ENCODE data around the gene CAPN5.
"Not testable (repeated sequence)": the region's sequence is repeated elsewhere in the genome, so short reads cannot be mapped to it uniquely, and the experiment has no call there.

CAPN5 gene

GRCh38 chr11:77042111-77042726 lies 24.6 kb upstream of the CAPN5 start:
- DNase-seq (ENCODE audit: low read depth in 2 of 2) = no peak

- no peak for DNase-seq (ENCODE audit: low read depth in 2 of 2)
These were observed 22.4 kb upstream of the CAPN5 start for GRCh38 chr11:77044356-77044755.

GRCh38 chr11:77044886-77045285 lies 21.9 kb upstream of the CAPN5 start:
- no peak for DNase-seq (ENCODE audit: low read depth in 2 of 2)

GRCh38 chr11:77046060-77046501 lies 20.7 kb upstream of the CAPN5 start:
- no peak for DNase-seq (ENCODE audit: low read depth in 2 of 2)

GRCh38 chr11:77047007-77047927 lies 19.5 kb upstream of the CAPN5 start:
- DNase-seq (ENCODE audit: low read depth in 2 of 2) = peak; percentile 78 to 83

GRCh38 chr11:77047928-77048446 lies 18.8 kb upstream of the CAPN5 start:
- DNase-seq (ENCODE audit: low read depth in 2 of 2) = not testable (repeated sequence)

- DNase-seq (ENCODE audit: low read depth in 2 of 2) = no peak
These were observed 17.7 kb upstream of the CAPN5 start for GRCh38 chr11:77049026-77049425.

GRCh38 chr11:77051511-77051910 lies 15.3 kb upstream of the CAPN5 start:
- no peak for DNase-seq (ENCODE audit: low read depth in 2 of 2)

- no peak for DNase-seq (ENCODE audit: low read depth in 2 of 2)
These were observed 14.3 kb upstream of the CAPN5 start for GRCh38 chr11:77052518-77052917.

- DNase-seq (ENCODE audit: low read depth in 2 of 2) = no peak
These were observed 13.4 kb upstream of the CAPN5 start for GRCh38 chr11:77053217-77054015.

- no peak for DNase-seq (ENCODE audit: low read depth in 2 of 2)
These were observed 12.7 kb upstream of the CAPN5 start for GRCh38 chr11:77054084-77054483.

GRCh38 chr11:77055101-77055561 lies 11.6 kb upstream of the CAPN5 start:
- DNase-seq (ENCODE audit: low read depth in 2 of 2) = no peak

GRCh38 chr11:77055913-77056312 lies 10.9 kb upstream of the CAPN5 start:
- DNase-seq (ENCODE audit: low read depth in 2 of 2) = no peak

GRCh38 chr11:77056814-77057402 lies 9.9 kb upstream of the CAPN5 start:
- DNase-seq (ENCODE audit: low read depth in 2 of 2) = no peak

- DNase-seq (ENCODE audit: low read depth in 2 of 2) = no peak
These were observed 8.8 kb upstream of the CAPN5 start for GRCh38 chr11:77057938-77058474.

GRCh38 chr11:77058900-77059299 lies 7.9 kb upstream of the CAPN5 start:
- no peak for DNase-seq (ENCODE audit: low read depth in 2 of 2)

GRCh38 chr11:77059806-77060205 lies 7.0 kb upstream of the CAPN5 start:
- DNase-seq (ENCODE audit: low read depth in 2 of 2) = no peak

GRCh38 chr11:77060234-77060633 lies 6.5 kb upstream of the CAPN5 start:
- DNase-seq (ENCODE audit: low read depth in 2 of 2) = no peak

- not testable (repeated sequence) for DNase-seq (ENCODE audit: low read depth in 2 of 2)
These were observed 5.5 kb upstream of the CAPN5 start for GRCh38 chr11:77061258-77061657.

GRCh38 chr11:77062924-77063323 lies 3.8 kb upstream of the CAPN5 start:
- DNase-seq (ENCODE audit: low read depth in 2 of 2) = no peak

- no peak for DNase-seq (ENCODE audit: low read depth in 2 of 2)
These were observed 3.4 kb upstream of the CAPN5 start for GRCh38 chr11:77063407-77063806.

Data from fibroblast of skin of left biceps (primary cell).